AG10803 (cell line): ENCODE measurements around the gene SLC37A2.
A peak's percentile ranks its signal among the peaks of the same experiment; 100 is the strongest.
"Not testable (repeated sequence)": the region's sequence is repeated elsewhere in the genome, so short reads cannot be mapped to it uniquely, and the experiment has no call there.

Experiments used
- DNase-seq: peaks from one replicate; pipeline ENCODE4 v3.0.0; 2010; ENCODE audit warnings: low read depth
- H3K4me3 ChIP-seq: 2 replicates; pipeline ENCODE4 v1.5.1; 2011; ENCODE audit warnings: mild to moderate bottlenecking, low read length, control low read depth
- CTCF ChIP-seq: conservative IDR thresholded peaks from 2 replicates; pipeline ENCODE4 v1.5.1; 2011; ENCODE audit warnings: mild to moderate bottlenecking, low read length, control low read depth, inconsistent platforms

Gene SLC37A2

GRCh38 chr11:125062931-125063428 lies at the start of gene SLC37A2:
Gene SLC37A2 (plus strand): TSS chr11:125063305. CDS start chr11:125063368, 63 bp downstream.
- DNase-seq, result peak; percentile 53
- no peak for TF ChIP-seq CTCF
- H3K4me3 ChIP-seq, result peak within 1 kb of the TSS; percentile 75

- DNase-seq, result no peak
- TF ChIP-seq CTCF, result no peak
These were observed 46.7 kb upstream of the SLC37A2 start for GRCh38 chr11:125016413-125016812.

GRCh38 chr11:125020342-125020741 lies 42.8 kb upstream of the SLC37A2 start:
- no peak for DNase-seq
- H3K4me3 ChIP-seq, result no peak overlapping the region
- TF ChIP-seq CTCF, result no peak

More at GRCh38 chr11:125016413-125016812, 46.7 kb upstream of the SLC37A2 start:
- no peak overlapping the region for H3K4me3 ChIP-seq

GRCh38 chr11:125022551-125022950 lies 40.6 kb upstream of the SLC37A2 start:
- no peak for TF ChIP-seq CTCF
- DNase-seq, result peak; percentile 34
- H3K4me3 ChIP-seq, result no peak overlapping the region

- no peak overlapping the region for H3K4me3 ChIP-seq
- no peak for DNase-seq
- no peak for TF ChIP-seq CTCF
These were observed 37.1 kb upstream of the SLC37A2 start for GRCh38 chr11:125025968-125026367.

GRCh38 chr11:125029431-125029830 lies 33.7 kb upstream of the SLC37A2 start:
- not testable (repeated sequence) for DNase-seq, H3K4me3 ChIP-seq

GRCh38 chr11:125036933-125037332 lies 26.2 kb upstream of the SLC37A2 start:
- no peak for TF ChIP-seq CTCF
- no peak overlapping the region for H3K4me3 ChIP-seq
- DNase-seq, result peak; percentile 73
